H54 (cell line): ENCODE data around the gene WBP1.

Experiments used
- DNase-seq: peaks from one replicate; pipeline ENCODE4 v3.0.0; 2011; ENCODE audit warnings: low spot score, mixed read lengths; ENCODE audit not compliant: insufficient read length
- FAIRE-seq: peaks from 3 replicates; lab custom pipeline; 2011; peaks lifted over from hg19 to GRCh38; lab: Jason Lieb, UNC
- POLR2A ChIP-seq: IDR thresholded peaks from 2 replicates; pipeline ENCODE4 v1.6.1; 2011; ENCODE audit warnings: low read depth, mild to moderate bottlenecking, low read length

The WBP1 gene

GRCh38 chr2:74489906-74490305 lies 31.7 kb downstream of the WBP1 start:
- no peak for TF ChIP-seq POLR2A
- DNase-seq, result no peak
- no peak for FAIRE-seq

DNA sequence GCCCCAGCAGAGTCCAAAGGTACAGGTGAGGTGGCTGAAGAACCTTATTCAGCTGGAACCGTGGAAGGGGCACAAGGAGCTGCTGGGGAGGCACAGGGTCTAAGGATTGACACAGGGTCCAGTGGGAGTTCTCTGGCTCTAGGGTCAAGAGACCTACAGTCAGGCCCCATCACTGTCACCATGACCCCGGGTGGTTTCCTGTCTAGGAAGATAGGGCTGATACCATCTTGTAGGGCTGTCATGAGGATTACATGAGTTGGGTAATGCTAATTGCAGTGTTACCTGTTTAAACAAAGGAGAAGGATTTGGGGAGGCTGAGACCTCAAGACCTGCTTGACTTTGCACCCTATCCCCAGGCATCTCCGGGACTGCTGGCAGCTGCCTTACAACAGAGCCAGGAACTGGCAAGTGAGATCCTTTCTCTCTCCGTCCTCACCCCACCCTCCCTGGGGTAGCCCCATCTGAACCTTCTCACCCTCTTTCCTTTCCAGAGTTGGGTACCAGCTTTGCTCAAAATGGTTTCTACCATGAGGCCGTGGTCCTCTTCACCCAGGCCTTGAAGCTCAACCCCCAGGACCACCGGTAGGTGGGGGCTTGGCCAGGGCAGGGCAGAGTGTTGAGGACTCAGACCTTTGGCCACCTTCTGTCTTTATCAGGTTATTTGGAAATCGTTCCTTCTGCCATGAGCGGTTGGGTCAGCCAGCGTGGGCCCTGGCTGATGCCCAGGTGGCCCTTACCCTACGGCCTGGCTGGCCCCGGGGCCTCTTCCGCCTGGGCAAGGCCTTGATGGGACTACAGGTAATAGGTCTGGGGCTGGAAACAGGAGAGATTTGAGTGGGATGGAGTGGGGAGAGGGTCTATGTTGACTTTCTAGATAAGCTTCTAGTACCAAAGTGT lies 33.7 kb downstream of the WBP1 start:
- no peak for DNase-seq
- no peak for FAIRE-seq
- TF ChIP-seq POLR2A, result no peak

- FAIRE-seq (no peak), DNase-seq (no peak)
- TF ChIP-seq POLR2A, result no peak
Measured at GRCh38 chr2:74493546-74493945, 35.3 kb downstream of the WBP1 start.

GRCh38 chr2:74495440-74495839 lies 37.2 kb downstream of the WBP1 start:
- no peak for TF ChIP-seq POLR2A
- DNase-seq (no peak), FAIRE-seq (no peak)

GRCh38 chr2:74496997-74497776 lies 38.9 kb downstream of the WBP1 start:
- no peak for TF ChIP-seq POLR2A
- FAIRE-seq (no peak), DNase-seq (no peak)

- no peak for FAIRE-seq
- TF ChIP-seq POLR2A, result no peak
- no peak for DNase-seq
Measured at GRCh38 chr2:74497777-74498499, 39.7 kb downstream of the WBP1 start.

DNA sequence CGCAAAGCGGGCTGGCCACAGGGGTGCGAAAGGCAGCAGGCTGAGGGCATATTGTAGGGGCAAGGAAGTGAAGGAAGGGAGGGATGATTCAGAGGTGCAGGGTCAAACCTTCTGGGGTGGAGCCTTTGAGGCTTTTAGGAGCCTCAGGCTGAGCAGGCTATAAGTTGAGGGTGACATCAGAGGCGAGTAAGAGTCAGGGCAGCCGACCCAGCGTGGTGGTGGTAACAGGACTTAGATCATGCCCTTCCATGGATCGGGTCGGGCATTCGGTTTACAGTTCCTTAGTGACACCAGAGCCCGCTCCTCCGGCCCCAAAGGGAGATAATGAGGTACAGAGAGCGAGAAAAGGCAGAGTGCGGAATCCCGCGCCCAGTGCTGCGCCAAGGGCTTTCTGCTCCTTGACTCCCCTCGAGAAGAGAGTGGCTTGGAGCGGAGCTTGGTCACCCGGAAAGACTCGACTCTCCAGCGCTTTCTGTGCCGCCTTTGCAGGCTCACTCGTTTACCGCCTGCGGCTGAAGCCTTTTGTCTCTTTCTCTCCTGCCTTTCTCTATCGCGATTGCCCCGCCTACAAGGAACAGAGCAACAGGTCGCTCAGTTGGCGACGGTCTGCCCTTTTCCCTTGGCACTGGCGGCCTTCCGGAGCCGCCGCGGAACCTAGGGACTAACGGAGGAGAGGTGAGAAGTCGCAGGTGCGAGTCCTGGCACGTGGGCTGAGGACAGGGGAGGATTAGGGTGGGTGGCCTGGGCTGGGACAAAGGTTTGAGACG lies 40.4 kb downstream of the WBP1 start:
- TF ChIP-seq POLR2A, result no peak
- peak; percentile 75 for DNase-seq
- no peak for FAIRE-seq

DNA sequence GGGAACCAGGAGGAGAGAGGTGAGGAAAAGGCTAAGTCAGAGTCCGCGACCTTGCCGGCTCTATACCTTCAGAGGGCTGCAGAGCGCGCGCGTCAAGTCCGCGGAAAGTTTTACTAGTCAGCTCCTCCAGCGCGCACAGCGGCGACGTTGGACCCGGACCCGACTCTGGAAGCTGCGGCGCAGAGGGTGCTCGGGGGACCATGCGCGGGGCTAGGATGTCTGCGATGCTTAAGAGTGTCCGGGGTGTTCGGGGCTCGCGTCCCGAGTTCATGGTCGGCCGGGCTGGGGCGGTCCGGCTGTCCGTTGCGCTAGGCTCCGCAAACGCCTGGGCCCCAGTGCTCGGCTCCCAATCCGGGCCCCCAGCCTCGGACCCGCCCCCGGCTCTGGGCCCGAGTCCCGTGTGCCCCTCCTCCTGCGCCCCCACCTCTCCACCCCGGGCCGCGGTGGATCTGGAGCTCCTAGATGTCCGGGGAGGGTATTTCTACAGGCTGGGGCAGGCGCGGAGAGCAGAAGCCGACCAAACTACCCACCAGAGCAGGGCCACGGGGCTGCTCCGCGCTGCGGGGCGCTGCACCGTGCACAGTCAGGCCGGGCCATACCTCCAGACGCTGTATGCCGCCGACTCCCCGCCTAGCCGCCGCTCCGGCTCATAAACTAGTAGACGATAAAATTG lies 41.2 kb downstream of the WBP1 start, which contains the start of gene LBX2:
LBX2 (minus strand) TSS at position 337 of the 673 bp plus-strand sequence; CDS start at position 271, 66 bp downstream.
- no peak for TF ChIP-seq POLR2A
- FAIRE-seq, result no peak
- no peak for DNase-seq

GRCh38 chr2:74499940-74500577 lies 41.8 kb downstream of the WBP1 start:
- DNase-seq (no peak), FAIRE-seq (no peak)
- TF ChIP-seq POLR2A, result no peak

DNA sequence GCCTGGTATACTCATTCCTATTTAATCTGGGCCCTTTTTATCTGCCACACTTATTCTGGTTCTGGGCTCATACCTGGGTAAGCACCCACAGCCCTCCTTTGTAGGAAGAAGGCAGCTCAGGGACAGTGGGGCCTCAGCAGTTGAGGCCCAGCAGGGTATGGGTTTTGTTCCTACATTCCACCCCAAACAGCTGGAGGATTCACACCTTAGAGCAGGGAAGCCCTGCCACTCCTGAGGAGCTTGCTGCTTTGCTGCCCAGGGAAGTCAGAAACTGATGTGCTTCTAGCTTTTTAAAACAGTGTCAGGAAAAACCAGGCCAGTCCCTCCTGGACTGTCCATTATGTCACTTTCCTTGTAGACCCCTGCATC lies 42.3 kb downstream of the WBP1 start:
- DNase-seq (no peak), FAIRE-seq (no peak)
- TF ChIP-seq POLR2A, result no peak

GRCh38 chr2:74501335-74502071 lies 43.3 kb downstream of the WBP1 start:
- FAIRE-seq (no peak), DNase-seq (no peak)
- TF ChIP-seq POLR2A, result no peak

DNA sequence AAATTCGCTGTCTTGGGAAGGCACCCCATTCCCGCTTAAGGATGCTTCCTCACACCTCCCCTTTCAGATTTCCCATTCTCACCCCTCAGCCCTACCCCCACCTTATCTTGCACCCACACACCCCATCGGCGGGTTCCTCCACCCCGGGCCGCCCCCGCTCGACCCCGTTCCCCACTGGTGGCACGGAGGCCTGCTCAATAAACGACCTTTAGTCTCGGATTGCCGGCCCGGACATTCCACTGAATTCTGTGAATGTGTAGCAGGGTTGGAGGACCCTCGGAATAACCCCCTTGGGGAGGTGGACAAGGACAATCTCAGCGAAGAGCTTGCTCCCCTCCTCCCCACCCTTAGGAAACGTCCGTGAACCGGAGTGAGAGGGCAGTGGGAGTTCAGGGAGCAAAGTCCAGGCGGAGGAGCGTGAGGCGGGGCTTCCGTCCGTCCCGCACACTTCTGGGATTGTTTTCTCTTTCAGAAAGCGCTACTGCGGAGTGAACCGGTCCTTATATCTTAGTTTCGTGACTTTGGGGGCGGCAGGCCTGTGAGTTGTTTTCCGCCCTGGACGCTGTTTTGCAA lies 44.0 kb downstream of the WBP1 start:
- no peak for TF ChIP-seq POLR2A
- no peak for FAIRE-seq

More for the DNA sequence above, 44.0 kb downstream of the WBP1 start:
- no peak for DNase-seq
